ENCODE measurements around the gene CEBPA. TPM values are rescaled to one million over a fixed set of nuclear protein-coding genes. Genes with fewer than 3 reads are reported as not detected.
"Not testable (repeated sequence)": the region's sequence is repeated elsewhere in the genome, so short reads cannot be mapped to it uniquely, and the experiment has no call there.

The CEBPA gene
- total RNA-seq, 1 donor from 2014 or later: 75.1 TPM

DNA sequence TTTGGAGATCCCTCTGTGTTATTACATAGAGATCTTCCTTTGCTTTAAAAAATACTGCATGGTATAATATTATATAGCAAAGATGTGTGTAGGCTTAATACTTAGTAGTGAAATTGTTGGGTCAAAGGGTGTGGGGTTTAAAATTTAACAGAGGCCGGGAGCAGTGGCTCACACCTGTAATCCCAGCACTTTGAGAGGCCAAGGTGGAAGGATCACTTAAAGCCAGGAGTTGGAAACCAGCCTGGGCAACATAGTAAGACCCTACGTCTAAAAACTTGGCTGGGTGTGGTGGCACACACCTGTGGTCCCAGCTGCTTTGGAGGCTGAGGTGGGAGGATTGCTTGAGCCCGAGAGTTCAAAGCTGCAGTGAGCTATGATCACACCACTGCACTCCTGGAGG, 22.3 kb upstream of the CEBPA start:
- TF ChIP-seq, protein P1, sequence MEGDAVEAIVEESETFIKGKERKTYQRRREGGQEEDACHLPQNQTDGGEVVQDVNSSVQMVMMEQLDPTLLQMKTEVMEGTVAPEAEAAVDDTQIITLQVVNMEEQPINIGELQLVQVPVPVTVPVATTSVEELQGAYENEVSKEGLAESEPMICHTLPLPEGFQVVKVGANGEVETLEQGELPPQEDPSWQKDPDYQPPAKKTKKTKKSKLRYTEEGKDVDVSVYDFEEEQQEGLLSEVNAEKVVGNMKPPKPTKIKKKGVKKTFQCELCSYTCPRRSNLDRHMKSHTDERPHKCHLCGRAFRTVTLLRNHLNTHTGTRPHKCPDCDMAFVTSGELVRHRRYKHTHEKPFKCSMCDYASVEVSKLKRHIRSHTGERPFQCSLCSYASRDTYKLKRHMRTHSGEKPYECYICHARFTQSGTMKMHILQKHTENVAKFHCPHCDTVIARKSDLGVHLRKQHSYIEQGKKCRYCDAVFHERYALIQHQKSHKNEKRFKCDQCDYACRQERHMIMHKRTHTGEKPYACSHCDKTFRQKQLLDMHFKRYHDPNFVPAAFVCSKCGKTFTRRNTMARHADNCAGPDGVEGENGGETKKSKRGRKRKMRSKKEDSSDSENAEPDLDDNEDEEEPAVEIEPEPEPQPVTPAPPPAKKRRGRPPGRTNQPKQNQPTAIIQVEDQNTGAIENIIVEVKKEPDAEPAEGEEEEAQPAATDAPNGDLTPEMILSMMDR (IDR thresholded peaks at IDR 0.05): no peak
- no peak overlapping the region for H3K4me3 ChIP-seq
- DNase-seq (no peak), ATAC-seq (no peak)
- H3K4me1 ChIP-seq: no peaks in the 10 kb centered on the region
- H3K36me3 ChIP-seq: no peaks in the 10 kb centered on the region
- H3K27me3 ChIP-seq (ENCODE audit: low read depth): no peaks in the 10 kb centered on the region
- intact Hi-C loops (cut with DNase I): no loop called here
- no peak overlapping the region for H3K27ac ChIP-seq
- no peaks in the 10 kb centered on the region for H3K9me3 ChIP-seq

GRCh38 chr19:33323093-33323820, 20.9 kb upstream of the CEBPA start:
- TF ChIP-seq, protein P1 (IDR thresholded peaks at IDR 0.05): no peak
- no peak overlapping the region for H3K27ac ChIP-seq

DNA sequence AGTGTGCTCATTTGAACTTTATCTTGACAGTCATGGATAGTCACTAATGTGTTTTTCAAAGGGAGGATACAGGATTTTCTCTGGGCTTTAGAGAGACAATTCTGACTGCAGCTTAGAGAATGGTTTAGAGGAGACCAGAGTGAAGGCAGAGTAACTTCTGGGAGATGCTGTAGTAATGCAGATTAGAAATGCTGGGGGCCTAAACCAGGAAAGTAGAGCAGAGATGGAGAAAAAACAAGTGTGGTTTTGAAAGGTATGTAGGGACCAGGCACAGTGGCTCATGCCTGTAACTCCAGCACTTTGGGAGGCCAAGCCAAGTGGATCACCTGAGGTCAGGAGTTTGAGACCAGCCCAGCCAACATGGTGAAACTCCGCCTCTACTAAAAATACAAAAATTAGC, 18.3 kb upstream of the CEBPA start:
- ATAC-seq (no peak), DNase-seq (no peak)
- no peaks in the 10 kb centered on the region for H3K36me3 ChIP-seq
- H3K4me3 ChIP-seq: no peak overlapping the region
- no peak overlapping the region for H3K27ac ChIP-seq
- H3K9me3 ChIP-seq: no peaks in the 10 kb centered on the region
- intact Hi-C loops (cut with DNase I): no loop called here
- TF ChIP-seq, protein P1 (IDR thresholded peaks at IDR 0.05): no peak
- H3K4me1 ChIP-seq: no peaks in the 10 kb centered on the region
- H3K27me3 ChIP-seq (ENCODE audit: low read depth): no peaks in the 10 kb centered on the region

More at GRCh38 chr19:33323093-33323820, 20.9 kb upstream of the CEBPA start:
- Histone ChIP-seq H3K4me3 (no peak overlapping the region), H3K9me3 (no peaks in the 10 kb centered on the region), H3K36me3 (no peaks in the 10 kb centered on the region), H3K4me1 (no peaks in the 10 kb centered on the region), H3K27me3 (ENCODE audit: low read depth) (no peaks in the 10 kb centered on the region)
- DNase-seq (no peak), ATAC-seq (no peak)
- intact Hi-C loops (cut with DNase I): no loop called here

- H3K27me3 ChIP-seq (ENCODE audit: low read depth); H3K9me3 ChIP-seq; DNase-seq; ATAC-seq; intact Hi-C loops (cut with DNase I); H3K36me3 ChIP-seq; H3K4me3 ChIP-seq; H3K27ac ChIP-seq; H3K4me1 ChIP-seq: not testable (repeated sequence)
These were observed 15.7 kb upstream of the CEBPA start for GRCh38 chr19:33317991-33318390.

- DNase-seq (no peak), ATAC-seq (no peak)
- TF ChIP-seq, protein P1 (IDR thresholded peaks at IDR 0.05): no peak
- Histone ChIP-seq H3K9me3 (no peaks in the 10 kb centered on the region), H3K4me1 (no peaks in the 10 kb centered on the region), H3K4me3 (no peak overlapping the region), H3K27ac (no peak overlapping the region), H3K36me3 (no peaks in the 10 kb centered on the region), H3K27me3 (ENCODE audit: low read depth) (no peaks in the 10 kb centered on the region)
- intact Hi-C loops (cut with DNase I): no loop called here
These were observed 15.2 kb upstream of the CEBPA start for GRCh38 chr19:33317517-33317916.

DNA sequence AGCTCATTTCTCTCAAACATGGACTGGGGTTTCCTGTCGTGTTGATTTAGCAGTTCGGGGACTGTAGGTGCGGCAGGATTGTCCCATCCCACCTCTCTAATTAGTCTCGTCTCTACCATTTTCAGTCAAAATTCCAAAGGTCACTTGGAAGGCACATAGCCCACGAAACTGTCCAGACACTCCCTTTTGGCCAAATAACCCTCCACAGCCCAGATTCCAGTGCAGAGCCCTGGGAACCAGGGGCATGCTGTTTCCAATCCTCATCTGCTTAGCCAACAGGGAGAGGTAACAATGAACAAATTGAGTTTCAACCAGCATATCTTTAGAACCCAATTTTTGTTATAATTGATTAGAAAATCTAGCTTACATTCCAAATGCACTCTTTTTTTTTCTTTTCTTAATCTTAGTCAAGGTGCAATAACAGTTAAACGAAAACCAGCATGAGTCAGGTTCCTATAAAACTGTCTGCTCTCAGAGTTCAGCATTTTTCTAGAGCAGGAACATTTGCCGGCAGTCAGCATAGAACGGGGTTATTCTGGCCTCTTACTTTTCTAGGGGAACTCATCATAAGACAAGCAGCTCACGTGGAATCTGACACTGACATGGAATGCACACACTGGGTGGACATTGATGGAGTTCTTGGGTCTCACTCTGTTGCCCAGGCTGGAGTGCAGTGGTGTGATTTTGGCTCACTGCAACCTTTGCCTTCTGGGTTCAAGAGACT, 14.4 kb upstream of the CEBPA start:
- peaks cover under 1% of the 10 kb centered on the region for H3K4me1 ChIP-seq
- DNase-seq (no peak), ATAC-seq (no peak)
- H3K27me3 ChIP-seq (ENCODE audit: low read depth): no peaks in the 10 kb centered on the region
- H3K4me3 ChIP-seq: no peak overlapping the region
- TF ChIP-seq, protein P1 (IDR thresholded peaks at IDR 0.05): no peak
- no peak overlapping the region for H3K27ac ChIP-seq
- H3K9me3 ChIP-seq: no peaks in the 10 kb centered on the region
- intact Hi-C loops (cut with DNase I): no loop called here
- no peaks in the 10 kb centered on the region for H3K36me3 ChIP-seq

DNA sequence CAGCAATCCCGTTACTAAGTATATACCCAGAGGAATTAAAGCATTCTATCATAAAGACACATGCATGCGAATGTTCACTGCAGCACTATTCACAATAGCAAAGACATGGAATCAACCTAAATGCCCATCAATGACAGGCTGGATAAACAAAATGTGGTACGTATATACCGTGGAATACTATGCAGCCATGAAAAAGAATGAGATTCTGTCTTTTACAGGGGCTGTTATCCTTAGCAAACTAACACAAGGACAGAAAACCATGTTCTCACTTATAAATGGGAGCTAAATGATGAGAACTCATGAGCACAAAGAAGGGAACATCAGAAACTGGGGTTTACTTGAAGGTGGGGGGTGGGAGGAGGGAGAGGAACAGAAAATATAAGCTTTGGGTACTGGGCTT, 10.5 kb upstream of the CEBPA start:
- H3K4me1 ChIP-seq; H3K9me3 ChIP-seq; DNase-seq; H3K4me3 ChIP-seq; H3K27me3 ChIP-seq (ENCODE audit: low read depth); H3K27ac ChIP-seq; ATAC-seq; H3K36me3 ChIP-seq; intact Hi-C loops (cut with DNase I): not testable (repeated sequence)

Measured in lower lobe of right lung (tissue), 2 donors.